ENCODE results near the gene ANKLE1.

ANKLE1 gene

DNA sequence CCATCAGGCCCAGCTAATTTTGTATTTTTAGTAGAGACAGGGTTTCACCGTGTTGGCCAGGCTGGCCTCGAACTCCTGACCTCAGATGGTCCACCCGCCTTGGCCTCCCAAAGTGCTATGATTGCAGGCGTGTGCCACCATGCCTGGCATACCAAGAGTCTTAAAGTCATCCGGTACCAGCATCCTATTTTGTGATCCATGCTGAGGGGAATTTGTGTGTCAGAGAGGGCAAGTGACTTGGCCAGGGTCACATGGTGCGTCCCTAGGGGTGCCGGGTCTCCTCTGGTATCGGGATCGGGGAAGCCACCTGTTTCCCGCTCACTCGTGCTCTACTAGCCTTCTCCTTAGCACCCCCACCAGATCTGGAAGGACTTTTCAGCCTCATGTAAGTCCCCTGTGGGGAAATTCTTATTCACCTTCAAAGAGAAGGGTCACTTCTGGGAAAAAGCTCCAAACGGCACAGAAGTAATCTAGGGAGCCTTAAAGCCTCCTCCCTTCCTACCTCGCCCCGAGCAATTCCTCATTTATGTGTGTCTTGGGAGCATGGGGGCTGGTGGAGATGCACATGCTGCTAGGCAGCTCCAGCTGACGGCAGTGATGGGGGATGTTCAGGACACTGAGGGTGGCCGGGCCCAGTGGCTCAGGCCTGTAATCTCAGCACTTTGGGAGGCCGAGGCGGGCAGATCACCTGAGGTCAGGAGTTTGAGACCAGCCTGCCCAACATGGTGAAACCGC is 6.1 kb upstream of the ANKLE1 start (continued):
- TF ChIP-seq, protein P1, sequence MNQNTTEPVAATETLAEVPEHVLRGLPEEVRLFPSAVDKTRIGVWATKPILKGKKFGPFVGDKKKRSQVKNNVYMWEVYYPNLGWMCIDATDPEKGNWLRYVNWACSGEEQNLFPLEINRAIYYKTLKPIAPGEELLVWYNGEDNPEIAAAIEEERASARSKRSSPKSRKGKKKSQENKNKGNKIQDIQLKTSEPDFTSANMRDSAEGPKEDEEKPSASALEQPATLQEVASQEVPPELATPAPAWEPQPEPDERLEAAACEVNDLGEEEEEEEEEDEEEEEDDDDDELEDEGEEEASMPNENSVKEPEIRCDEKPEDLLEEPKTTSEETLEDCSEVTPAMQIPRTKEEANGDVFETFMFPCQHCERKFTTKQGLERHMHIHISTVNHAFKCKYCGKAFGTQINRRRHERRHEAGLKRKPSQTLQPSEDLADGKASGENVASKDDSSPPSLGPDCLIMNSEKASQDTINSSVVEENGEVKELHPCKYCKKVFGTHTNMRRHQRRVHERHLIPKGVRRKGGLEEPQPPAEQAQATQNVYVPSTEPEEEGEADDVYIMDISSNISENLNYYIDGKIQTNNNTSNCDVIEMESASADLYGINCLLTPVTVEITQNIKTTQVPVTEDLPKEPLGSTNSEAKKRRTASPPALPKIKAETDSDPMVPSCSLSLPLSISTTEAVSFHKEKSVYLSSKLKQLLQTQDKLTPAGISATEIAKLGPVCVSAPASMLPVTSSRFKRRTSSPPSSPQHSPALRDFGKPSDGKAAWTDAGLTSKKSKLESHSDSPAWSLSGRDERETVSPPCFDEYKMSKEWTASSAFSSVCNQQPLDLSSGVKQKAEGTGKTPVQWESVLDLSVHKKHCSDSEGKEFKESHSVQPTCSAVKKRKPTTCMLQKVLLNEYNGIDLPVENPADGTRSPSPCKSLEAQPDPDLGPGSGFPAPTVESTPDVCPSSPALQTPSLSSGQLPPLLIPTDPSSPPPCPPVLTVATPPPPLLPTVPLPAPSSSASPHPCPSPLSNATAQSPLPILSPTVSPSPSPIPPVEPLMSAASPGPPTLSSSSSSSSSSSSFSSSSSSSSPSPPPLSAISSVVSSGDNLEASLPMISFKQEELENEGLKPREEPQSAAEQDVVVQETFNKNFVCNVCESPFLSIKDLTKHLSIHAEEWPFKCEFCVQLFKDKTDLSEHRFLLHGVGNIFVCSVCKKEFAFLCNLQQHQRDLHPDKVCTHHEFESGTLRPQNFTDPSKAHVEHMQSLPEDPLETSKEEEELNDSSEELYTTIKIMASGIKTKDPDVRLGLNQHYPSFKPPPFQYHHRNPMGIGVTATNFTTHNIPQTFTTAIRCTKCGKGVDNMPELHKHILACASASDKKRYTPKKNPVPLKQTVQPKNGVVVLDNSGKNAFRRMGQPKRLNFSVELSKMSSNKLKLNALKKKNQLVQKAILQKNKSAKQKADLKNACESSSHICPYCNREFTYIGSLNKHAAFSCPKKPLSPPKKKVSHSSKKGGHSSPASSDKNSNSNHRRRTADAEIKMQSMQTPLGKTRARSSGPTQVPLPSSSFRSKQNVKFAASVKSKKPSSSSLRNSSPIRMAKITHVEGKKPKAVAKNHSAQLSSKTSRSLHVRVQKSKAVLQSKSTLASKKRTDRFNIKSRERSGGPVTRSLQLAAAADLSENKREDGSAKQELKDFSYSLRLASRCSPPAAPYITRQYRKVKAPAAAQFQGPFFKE (tag by site-specific recombination; IDR thresholded peaks at IDR 0.05; ENCODE audit: borderline replicate concordance): no peak
- no peak for TF ChIP-seq ZSCAN16 (tag by site-specific recombination; IDR thresholded peaks at IDR 0.05)
- TF ChIP-seq, protein P2, sequence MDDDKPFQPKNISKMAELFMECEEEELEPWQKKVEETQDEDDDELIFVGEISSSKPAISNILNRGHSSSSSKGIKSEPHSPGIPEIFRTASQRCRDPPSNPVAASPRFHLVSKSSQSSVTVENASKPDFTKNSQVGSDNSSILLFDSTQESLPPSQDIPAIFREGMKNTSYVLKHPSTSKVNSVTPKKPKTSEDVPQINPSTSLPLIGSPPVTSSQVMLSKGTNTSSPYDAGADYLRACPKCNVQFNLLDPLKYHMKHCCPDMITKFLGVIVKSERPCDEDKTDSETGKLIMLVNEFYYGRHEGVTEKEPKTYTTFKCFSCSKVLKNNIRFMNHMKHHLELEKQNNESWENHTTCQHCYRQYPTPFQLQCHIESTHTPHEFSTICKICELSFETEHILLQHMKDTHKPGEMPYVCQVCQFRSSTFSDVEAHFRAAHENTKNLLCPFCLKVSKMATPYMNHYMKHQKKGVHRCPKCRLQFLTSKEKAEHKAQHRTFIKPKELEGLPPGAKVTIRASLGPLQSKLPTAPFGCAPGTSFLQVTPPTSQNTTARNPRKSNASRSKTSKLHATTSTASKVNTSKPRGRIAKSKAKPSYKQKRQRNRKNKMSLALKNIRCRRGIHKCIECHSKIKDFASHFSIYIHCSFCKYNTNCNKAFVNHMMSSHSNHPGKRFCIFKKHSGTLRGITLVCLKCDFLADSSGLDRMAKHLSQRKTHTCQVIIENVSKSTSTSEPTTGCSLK (tag by site-specific recombination; IDR thresholded peaks at IDR 0.05): no peak
- no peak for TF ChIP-seq ZNF175 (tag by site-specific recombination; IDR thresholded peaks at IDR 0.05)
- TF ChIP-seq ZBTB21 (tag by site-specific recombination; IDR thresholded peaks at IDR 0.05): no peak
- no peak for TF ChIP-seq MZF1 (tag by site-specific recombination; IDR thresholded peaks at IDR 0.05; ENCODE audit: borderline replicate concordance)
- TF ChIP-seq ZNF121 (tag by site-specific recombination; IDR thresholded peaks at IDR 0.05): no peak
- no peak for TF ChIP-seq ZNF138 (tag by site-specific recombination; IDR thresholded peaks at IDR 0.05; ENCODE audit: borderline replicate concordance)
- TF ChIP-seq ZNF623 (tag by site-specific recombination; IDR thresholded peaks at IDR 0.05): no peak
- no peak for TF ChIP-seq ZNF624 (tag by site-specific recombination; IDR thresholded peaks at IDR 0.05)

DNA sequence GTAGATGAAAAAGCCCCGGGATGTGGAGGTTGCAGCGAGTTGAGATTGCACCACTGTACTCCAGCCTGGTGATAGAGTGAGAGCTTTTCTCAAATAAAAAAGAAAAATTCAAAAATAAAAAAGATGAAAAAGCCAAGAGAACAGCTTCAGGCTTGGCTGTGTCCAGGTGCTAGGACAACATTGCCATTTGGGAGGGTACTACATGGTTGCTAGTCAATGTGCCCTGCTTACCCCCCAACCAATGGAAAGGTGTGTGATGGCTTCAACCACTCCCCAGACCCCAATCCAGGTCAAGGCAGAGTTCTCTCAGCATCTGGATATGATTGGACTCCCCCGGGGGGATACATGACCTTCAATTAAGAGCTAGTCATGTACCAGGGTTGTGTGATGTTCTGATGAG is 2.3 kb upstream of the ANKLE1 start:
- Histone ChIP-seq H3K4me3 (ENCODE audit: low read depth, low read length) (no peak overlapping the region), H3K9me3 (ENCODE audit: control insufficient read depth, insufficient read depth, low read depth, low read length) (no peaks in the 10 kb centered on the region), H3K36me3 (ENCODE audit: control insufficient read depth in 2 of 2, insufficient read depth in 1 of 2, low read length in 2 of 2) (peaks cover 12 to 39% of the 10 kb centered on the region in 2 experiments; a peak in 2 of 3 replicates), H3K27ac (ENCODE audit: extremely low read depth, low read depth, low read length) (no peak overlapping the region), H3K4me1 (ENCODE audit: control insufficient read depth, insufficient read depth, low read length) (no peaks in the 10 kb centered on the region)
- ChIA-PET POLR2A (interaction anchor here (1.0 to 1.1 kb wide), 2 partner anchors 11 to 12 kb away, joined by 3 to 4 read pairs; partner anchors contain the start of gene BABAM1), CTCF (interaction anchor here (0.6 to 1.8 kb wide), 2 partner anchors 211 to 487 kb away, joined by 4 to 7 read pairs; no protein-coding TSS in a partner anchor)
- no peak for TF ChIP-seq ZNF529 (tag by site-specific recombination; IDR thresholded peaks at IDR 0.05; ENCODE audit: insufficient replicate concordance)
- TF ChIP-seq ZFP69B (tag by site-specific recombination; IDR thresholded peaks at IDR 0.05): no peak
- TF ChIP-seq, protein P3, sequence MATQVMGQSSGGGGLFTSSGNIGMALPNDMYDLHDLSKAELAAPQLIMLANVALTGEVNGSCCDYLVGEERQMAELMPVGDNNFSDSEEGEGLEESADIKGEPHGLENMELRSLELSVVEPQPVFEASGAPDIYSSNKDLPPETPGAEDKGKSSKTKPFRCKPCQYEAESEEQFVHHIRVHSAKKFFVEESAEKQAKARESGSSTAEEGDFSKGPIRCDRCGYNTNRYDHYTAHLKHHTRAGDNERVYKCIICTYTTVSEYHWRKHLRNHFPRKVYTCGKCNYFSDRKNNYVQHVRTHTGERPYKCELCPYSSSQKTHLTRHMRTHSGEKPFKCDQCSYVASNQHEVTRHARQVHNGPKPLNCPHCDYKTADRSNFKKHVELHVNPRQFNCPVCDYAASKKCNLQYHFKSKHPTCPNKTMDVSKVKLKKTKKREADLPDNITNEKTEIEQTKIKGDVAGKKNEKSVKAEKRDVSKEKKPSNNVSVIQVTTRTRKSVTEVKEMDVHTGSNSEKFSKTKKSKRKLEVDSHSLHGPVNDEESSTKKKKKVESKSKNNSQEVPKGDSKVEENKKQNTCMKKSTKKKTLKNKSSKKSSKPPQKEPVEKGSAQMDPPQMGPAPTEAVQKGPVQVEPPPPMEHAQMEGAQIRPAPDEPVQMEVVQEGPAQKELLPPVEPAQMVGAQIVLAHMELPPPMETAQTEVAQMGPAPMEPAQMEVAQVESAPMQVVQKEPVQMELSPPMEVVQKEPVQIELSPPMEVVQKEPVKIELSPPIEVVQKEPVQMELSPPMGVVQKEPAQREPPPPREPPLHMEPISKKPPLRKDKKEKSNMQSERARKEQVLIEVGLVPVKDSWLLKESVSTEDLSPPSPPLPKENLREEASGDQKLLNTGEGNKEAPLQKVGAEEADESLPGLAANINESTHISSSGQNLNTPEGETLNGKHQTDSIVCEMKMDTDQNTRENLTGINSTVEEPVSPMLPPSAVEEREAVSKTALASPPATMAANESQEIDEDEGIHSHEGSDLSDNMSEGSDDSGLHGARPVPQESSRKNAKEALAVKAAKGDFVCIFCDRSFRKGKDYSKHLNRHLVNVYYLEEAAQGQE (tag by site-specific recombination; IDR thresholded peaks at IDR 0.05): no peak
- no peak for TF ChIP-seq PRDM1 (tag by site-specific recombination; IDR thresholded peaks at IDR 0.05)
- TF ChIP-seq, protein P4, sequence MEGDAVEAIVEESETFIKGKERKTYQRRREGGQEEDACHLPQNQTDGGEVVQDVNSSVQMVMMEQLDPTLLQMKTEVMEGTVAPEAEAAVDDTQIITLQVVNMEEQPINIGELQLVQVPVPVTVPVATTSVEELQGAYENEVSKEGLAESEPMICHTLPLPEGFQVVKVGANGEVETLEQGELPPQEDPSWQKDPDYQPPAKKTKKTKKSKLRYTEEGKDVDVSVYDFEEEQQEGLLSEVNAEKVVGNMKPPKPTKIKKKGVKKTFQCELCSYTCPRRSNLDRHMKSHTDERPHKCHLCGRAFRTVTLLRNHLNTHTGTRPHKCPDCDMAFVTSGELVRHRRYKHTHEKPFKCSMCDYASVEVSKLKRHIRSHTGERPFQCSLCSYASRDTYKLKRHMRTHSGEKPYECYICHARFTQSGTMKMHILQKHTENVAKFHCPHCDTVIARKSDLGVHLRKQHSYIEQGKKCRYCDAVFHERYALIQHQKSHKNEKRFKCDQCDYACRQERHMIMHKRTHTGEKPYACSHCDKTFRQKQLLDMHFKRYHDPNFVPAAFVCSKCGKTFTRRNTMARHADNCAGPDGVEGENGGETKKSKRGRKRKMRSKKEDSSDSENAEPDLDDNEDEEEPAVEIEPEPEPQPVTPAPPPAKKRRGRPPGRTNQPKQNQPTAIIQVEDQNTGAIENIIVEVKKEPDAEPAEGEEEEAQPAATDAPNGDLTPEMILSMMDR (tag by site-specific recombination; IDR thresholded peaks at IDR 0.05): no peak
- TF ChIP-seq ZNF239 (tag by site-specific recombination; IDR thresholded peaks at IDR 0.05): no peak
- TF ChIP-seq, protein P5, sequence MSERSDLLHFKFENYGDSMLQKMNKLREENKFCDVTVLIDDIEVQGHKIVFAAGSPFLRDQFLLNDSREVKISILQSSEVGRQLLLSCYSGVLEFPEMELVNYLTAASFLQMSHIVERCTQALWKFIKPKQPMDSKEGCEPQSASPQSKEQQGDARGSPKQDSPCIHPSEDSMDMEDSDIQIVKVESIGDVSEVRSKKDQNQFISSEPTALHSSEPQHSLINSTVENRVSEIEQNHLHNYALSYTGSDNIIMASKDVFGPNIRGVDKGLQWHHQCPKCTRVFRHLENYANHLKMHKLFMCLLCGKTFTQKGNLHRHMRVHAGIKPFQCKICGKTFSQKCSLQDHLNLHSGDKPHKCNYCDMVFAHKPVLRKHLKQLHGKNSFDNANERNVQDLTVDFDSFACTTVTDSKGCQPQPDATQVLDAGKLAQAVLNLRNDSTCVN (tag by site-specific recombination; optimal IDR thresholded peaks at IDR 0.05): no peak
- TF ChIP-seq ZNF521 (tag by site-specific recombination; IDR thresholded peaks at IDR 0.05): no peak
- TF ChIP-seq ZNF221 (tag by site-specific recombination; IDR thresholded peaks at IDR 0.05; ENCODE audit: borderline replicate concordance): no peak
- no peak for TF ChIP-seq ZNF571 (tag by site-specific recombination; IDR thresholded peaks at IDR 0.05)

Data from HEK293 (cell line).